ENCODE data around the gene TEX48. TPM values are rescaled to one million over a fixed set of nuclear protein-coding genes. Genes with fewer than 3 reads are reported as not detected.

TEX48 gene
- total and polyA plus RNA-seq, 5 donors from 2014 or later = not detected

DNA sequence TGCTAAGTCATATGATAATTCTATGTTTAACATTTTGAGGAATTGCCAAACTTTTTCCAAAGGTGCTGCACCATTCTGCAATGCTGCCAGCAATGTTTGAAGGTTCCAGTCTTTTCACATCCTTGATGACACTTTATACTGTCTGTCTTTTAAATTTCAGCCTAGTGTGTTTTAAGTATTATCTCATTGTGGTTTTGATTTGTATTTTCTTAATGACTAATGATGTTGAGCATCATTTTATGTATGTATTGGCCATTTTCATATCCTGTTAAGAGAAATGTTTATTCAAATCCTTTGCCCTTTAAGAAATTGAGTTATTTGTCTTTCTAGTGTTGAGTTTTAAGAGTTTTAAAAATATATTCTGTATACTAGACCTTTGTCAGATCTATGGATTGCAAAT, 5.0 kb upstream of the TEX48 start:
- Mint-ChIP-seq H3K36me3 (no peaks in the 10 kb centered on the region), H3K4me3 (no peak overlapping the region), H3K27me3 (peaks cover 27% of the 10 kb centered on the region), H3K27ac (peak overlapping the region in 1 of 3 donors; percentile 16), H3K4me1 (peaks cover 4 to 19% (median 15%) of the 10 kb centered on the region in 4 donors), H3K9me3 (no peaks in the 10 kb centered on the region)
- peaks cover 16% of the 10 kb centered on the region for H3K4me1 ChIP-seq (ENCODE audit: control insufficient read depth, insufficient read depth, low read length, poor library complexity, severe bottlenecking)
- no peak for DNase-seq
- H3K36me3 ChIP-seq (ENCODE audit: control insufficient read depth, insufficient read depth, low read length) = no peaks in the 10 kb centered on the region
- H3K4me3 ChIP-seq (ENCODE audit: low read depth, low read length) = no peak overlapping the region
- no peaks in the 10 kb centered on the region for H3K9me3 ChIP-seq (ENCODE audit: control insufficient read depth in 2 of 2, low read length in 2 of 2)
- no peaks in the 10 kb centered on the region for H3K27me3 ChIP-seq (ENCODE audit: control insufficient read depth, insufficient read depth, low read length)
- H3K27ac ChIP-seq (ENCODE audit: insufficient read depth, low read length, poor library complexity, severe bottlenecking) = no peak overlapping the region
- ATAC-seq (ENCODE audit: low read depth in 2 of 2) = no peak

DNA sequence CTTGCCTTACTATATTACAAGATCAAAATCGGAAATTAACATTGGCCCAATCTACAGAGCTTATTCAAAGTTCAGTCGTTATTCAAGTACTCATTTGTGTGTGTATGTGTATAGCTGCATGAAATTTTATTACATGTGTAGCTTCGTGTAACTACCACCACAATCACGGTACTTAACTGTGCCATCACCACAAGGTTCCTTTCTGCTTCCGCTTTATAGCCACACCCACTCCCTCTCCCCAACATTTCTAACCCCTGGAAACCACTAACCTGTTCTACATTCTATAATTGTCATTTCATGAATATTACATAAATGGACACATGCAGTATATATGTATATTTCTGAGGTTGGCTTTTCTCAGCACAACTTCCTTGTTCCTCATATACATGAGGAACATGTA, 4.0 kb upstream of the TEX48 start:
- Mint-ChIP-seq H3K9me3 (no peaks in the 10 kb centered on the region), H3K4me1 (peaks cover 4 to 16% (median 11%) of the 10 kb centered on the region in 4 donors), H3K27me3 (peaks cover 31% of the 10 kb centered on the region), H3K4me3 (no peak overlapping the region), H3K36me3 (no peaks in the 10 kb centered on the region), H3K27ac (peak overlapping the region in 1 of 3 donors; percentile 13)
- ATAC-seq (ENCODE audit: low read depth in 2 of 2) (no peak), DNase-seq (no peak)
- Histone ChIP-seq H3K27me3 (ENCODE audit: control insufficient read depth, insufficient read depth, low read length) (no peaks in the 10 kb centered on the region), H3K27ac (ENCODE audit: insufficient read depth, low read length, poor library complexity, severe bottlenecking) (no peak overlapping the region), H3K9me3 (ENCODE audit: control insufficient read depth in 2 of 2, low read length in 2 of 2) (no peaks in the 10 kb centered on the region), H3K4me1 (ENCODE audit: control insufficient read depth, insufficient read depth, low read length, poor library complexity, severe bottlenecking) (peaks cover 12% of the 10 kb centered on the region), H3K4me3 (ENCODE audit: low read depth, low read length) (no peak overlapping the region), H3K36me3 (ENCODE audit: control insufficient read depth, insufficient read depth, low read length) (no peaks in the 10 kb centered on the region)

DNA sequence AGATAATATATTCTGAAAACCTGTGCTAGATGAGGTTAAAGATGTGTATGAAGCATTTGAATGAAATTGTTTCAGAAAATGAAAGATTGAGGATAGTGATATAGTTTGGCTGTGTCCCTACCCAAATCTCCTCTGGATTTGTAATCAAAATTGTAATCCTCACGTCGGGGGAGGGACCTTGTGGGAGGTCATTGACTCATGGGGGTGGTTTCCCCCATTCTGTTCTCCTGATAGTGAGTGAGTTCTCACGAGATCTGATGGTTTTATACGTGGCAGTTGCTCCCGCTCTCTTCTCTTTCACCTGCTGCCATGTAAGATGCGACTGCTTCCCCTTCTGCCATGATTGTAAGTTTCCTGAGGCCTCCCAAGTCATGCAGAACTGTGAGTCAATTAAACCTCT, 2.0 kb upstream of the TEX48 start:
- DNase-seq = no peak
- no peak for ATAC-seq (ENCODE audit: low read depth in 2 of 2)
- peak overlapping the region in 1 of 3 donors; percentile 15 for H3K27ac Mint-ChIP-seq
- H3K4me3 Mint-ChIP-seq = no peak overlapping the region
- H3K4me3 ChIP-seq (ENCODE audit: low read depth, low read length) = no peak overlapping the region
- H3K27me3 ChIP-seq (ENCODE audit: control insufficient read depth, insufficient read depth, low read length) = peaks cover 8% of the 10 kb centered on the region
- H3K27me3 Mint-ChIP-seq = peaks cover 37% of the 10 kb centered on the region
- H3K36me3 ChIP-seq (ENCODE audit: control insufficient read depth, insufficient read depth, low read length) = no peaks in the 10 kb centered on the region
- H3K4me1 Mint-ChIP-seq = peaks cover 4 to 11% (median 5%) of the 10 kb centered on the region in 4 donors
- no peaks in the 10 kb centered on the region for H3K36me3 Mint-ChIP-seq
- no peaks in the 10 kb centered on the region for H3K9me3 ChIP-seq (ENCODE audit: control insufficient read depth in 2 of 2, low read length in 2 of 2)
- H3K27ac ChIP-seq (ENCODE audit: insufficient read depth, low read length, poor library complexity, severe bottlenecking) = no peak overlapping the region
- H3K4me1 ChIP-seq (ENCODE audit: control insufficient read depth, insufficient read depth, low read length, poor library complexity, severe bottlenecking) = peaks cover 6% of the 10 kb centered on the region
- H3K9me3 Mint-ChIP-seq = no peaks in the 10 kb centered on the region

DNA sequence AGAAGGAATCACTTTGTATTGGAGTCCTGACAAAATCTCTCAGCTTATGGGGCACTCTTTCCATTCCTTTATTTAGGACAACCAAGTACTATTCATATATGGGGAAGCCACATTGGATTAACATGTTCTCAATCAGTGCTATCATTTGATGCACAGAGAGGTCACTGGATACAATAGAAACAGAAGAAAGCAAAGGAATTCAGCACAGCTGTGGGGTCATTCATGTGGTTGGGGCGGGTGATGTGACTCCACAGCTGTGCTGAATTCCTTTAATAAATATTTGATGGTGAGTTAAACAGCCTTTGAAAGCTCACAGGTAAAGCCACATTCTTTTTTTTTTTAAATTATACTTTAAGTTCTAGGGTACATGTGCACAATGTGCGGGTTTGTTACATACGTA, 854 bp upstream of the TEX48 start:
- Mint-ChIP-seq H3K36me3 (no peaks in the 10 kb centered on the region), H3K4me1 (peaks cover 4 to 11% (median 5%) of the 10 kb centered on the region in 4 donors), H3K9me3 (no peaks in the 10 kb centered on the region), H3K27ac (no peak overlapping the region), H3K4me3 (no peak overlapping the region), H3K27me3 (peaks cover 37% of the 10 kb centered on the region)
- DNase-seq (no peak), ATAC-seq (ENCODE audit: low read depth in 2 of 2) (no peak)
- peaks cover 11% of the 10 kb centered on the region for H3K27me3 ChIP-seq (ENCODE audit: control insufficient read depth, insufficient read depth, low read length)
- H3K27ac ChIP-seq (ENCODE audit: insufficient read depth, low read length, poor library complexity, severe bottlenecking) = no peak overlapping the region
- no peaks in the 10 kb centered on the region for H3K36me3 ChIP-seq (ENCODE audit: control insufficient read depth, insufficient read depth, low read length)
- no peak overlapping the region for H3K4me3 ChIP-seq (ENCODE audit: low read depth, low read length)
- peaks cover 6% of the 10 kb centered on the region for H3K4me1 ChIP-seq (ENCODE audit: control insufficient read depth, insufficient read depth, low read length, poor library complexity, severe bottlenecking)
- H3K9me3 ChIP-seq (ENCODE audit: control insufficient read depth in 2 of 2, low read length in 2 of 2) = no peaks in the 10 kb centered on the region

DNA sequence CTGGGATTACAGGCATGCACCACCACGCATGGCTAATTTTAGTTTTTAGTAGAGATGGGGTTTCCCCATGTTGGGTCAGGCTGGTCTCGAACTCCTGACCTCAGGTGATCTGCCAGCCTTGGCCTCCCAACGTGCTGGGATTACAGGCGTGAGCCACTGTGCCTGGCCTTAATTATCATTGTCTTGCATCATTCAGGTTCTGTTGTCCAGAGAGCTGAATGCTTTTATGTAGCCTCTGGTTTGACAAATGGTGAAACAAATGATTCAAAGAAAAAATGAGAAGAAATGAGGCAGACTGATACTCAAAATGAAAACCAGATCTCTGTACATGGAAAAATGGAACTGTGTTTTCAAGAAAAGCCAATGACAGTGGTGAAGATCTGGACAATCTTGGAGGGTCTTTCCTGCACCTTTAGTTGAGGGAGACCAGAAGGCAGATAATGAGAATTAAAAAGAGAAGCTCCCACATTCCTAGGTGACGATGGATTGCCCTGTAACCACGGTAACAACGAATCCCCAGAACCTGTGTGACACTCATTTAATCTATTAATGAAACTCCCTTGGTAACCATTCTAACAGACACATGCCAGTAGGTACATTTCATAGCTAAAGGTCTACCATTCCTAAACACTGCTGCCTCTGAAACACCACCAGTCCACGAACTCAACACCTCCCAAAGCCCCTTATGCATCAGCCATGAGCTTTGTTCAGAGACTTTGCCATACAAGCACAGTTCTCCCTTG, 1.6 kb downstream of the TEX48 start:
- Histone ChIP-seq H3K27ac (ENCODE audit: insufficient read depth, low read length, poor library complexity, severe bottlenecking) (no peak overlapping the region), H3K36me3 (ENCODE audit: control insufficient read depth, insufficient read depth, low read length) (no peaks in the 10 kb centered on the region), H3K4me3 (ENCODE audit: low read depth, low read length) (no peak overlapping the region), H3K4me1 (ENCODE audit: control insufficient read depth, insufficient read depth, low read length, poor library complexity, severe bottlenecking) (peaks cover 6% of the 10 kb centered on the region), H3K27me3 (ENCODE audit: control insufficient read depth, insufficient read depth, low read length) (peaks cover 18% of the 10 kb centered on the region), H3K9me3 (ENCODE audit: control insufficient read depth in 2 of 2, low read length in 2 of 2) (no peaks in the 10 kb centered on the region)
- DNase-seq (no peak), ATAC-seq (ENCODE audit: low read depth in 2 of 2) (no peak)
- Mint-ChIP-seq H3K9me3 (peaks cover 0 to 2% (median 0%) of the 10 kb centered on the region in 7 donors), H3K27me3 (peaks cover 45% of the 10 kb centered on the region), H3K4me1 (peaks cover 0 to 7% (median 5%) of the 10 kb centered on the region in 4 donors), H3K4me3 (no peak overlapping the region), H3K27ac (no peak overlapping the region), H3K36me3 (no peaks in the 10 kb centered on the region)

DNA sequence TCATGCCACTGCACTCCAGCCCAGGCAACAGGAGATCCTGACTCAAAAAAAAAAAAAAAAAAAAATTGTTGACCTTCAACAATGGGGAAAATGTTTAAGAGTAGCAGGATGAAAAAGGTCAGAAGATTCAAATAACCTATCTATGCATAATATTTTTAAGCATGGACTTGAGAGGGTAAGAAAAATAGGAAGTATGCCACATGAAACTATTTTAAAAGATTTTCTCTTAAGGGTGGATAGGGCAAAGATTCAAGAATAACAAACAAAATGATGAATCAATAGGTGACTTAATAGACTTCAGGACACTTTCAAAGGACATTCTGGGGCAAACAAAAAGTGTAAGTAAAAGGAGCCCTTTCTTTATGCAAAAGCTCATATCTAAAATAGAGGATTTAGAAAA, 3.2 kb downstream of the TEX48 start:
- Mint-ChIP-seq H3K36me3 (no peaks in the 10 kb centered on the region), H3K27me3 (peaks cover 50% of the 10 kb centered on the region), H3K4me1 (peaks cover 0 to 7% (median 5%) of the 10 kb centered on the region in 4 donors), H3K9me3 (peaks cover 0 to 2% (median 0%) of the 10 kb centered on the region in 7 donors), H3K27ac (no peak overlapping the region), H3K4me3 (no peak overlapping the region)
- no peaks in the 10 kb centered on the region for H3K36me3 ChIP-seq (ENCODE audit: control insufficient read depth, insufficient read depth, low read length)
- DNase-seq (no peak), ATAC-seq (ENCODE audit: low read depth in 2 of 2) (no peak)
- H3K9me3 ChIP-seq (ENCODE audit: control insufficient read depth in 2 of 2, low read length in 2 of 2) = no peaks in the 10 kb centered on the region
- peaks cover 20% of the 10 kb centered on the region for H3K27me3 ChIP-seq (ENCODE audit: control insufficient read depth, insufficient read depth, low read length)
- no peak overlapping the region for H3K4me3 ChIP-seq (ENCODE audit: low read depth, low read length)
- no peak overlapping the region for H3K27ac ChIP-seq (ENCODE audit: insufficient read depth, low read length, poor library complexity, severe bottlenecking)
- H3K4me1 ChIP-seq (ENCODE audit: control insufficient read depth, insufficient read depth, low read length, poor library complexity, severe bottlenecking) = peaks cover 6% of the 10 kb centered on the region

DNA sequence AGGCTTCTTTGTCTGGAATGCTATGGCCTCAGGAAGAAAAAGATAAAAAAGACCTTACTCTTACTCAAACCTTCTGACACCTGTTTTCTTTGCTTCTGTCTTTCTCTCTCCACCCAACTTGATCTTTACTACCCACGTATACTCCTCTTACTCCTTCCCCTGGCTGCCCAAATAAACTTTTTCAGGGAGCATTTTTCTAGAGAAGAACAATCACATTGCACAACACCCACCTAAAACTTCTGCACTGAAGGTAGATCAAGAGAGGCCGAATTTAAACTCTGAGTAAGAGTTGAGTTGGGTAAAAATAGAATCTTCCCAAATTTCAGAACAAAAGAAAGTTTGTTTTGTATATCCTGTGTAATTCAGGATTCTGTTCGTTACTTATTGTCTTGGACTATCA, 3.9 kb downstream of the TEX48 start:
- Mint-ChIP-seq H3K36me3 (no peaks in the 10 kb centered on the region), H3K27ac (no peak overlapping the region)

DNA sequence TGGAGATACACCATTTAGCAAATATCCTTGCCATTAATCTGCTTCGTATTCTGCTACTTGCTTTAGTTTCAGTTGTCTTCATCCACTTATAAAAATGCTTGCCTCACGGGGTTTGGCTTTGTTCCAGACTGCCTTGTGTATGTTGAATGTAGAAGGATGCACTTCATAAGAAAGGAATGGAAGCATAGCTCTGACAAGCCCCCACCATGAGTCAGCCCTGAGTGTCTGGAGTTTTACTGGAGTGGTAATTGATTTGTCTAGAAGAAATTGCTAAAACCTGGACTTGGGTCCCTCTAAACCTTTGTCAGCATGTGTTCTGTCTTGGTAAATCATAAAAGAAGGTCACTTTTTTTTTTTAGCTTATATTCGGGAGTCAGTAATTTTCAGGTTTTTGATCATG, 4.6 kb downstream of the TEX48 start:
- Mint-ChIP-seq H3K27ac (no peak overlapping the region), H3K36me3 (no peaks in the 10 kb centered on the region), H3K4me3 (no peak overlapping the region), H3K27me3 (peaks cover 50% of the 10 kb centered on the region), H3K4me1 (peaks cover 0 to 7% (median 5%) of the 10 kb centered on the region in 4 donors), H3K9me3 (peaks cover 0 to 2% (median 0%) of the 10 kb centered on the region in 7 donors)
- H3K27me3 ChIP-seq (ENCODE audit: control insufficient read depth, insufficient read depth, low read length) = peaks cover 20% of the 10 kb centered on the region
- H3K9me3 ChIP-seq (ENCODE audit: control insufficient read depth in 2 of 2, low read length in 2 of 2) = no peaks in the 10 kb centered on the region
- peaks cover 6% of the 10 kb centered on the region for H3K4me1 ChIP-seq (ENCODE audit: control insufficient read depth, insufficient read depth, low read length, poor library complexity, severe bottlenecking)
- no peaks in the 10 kb centered on the region for H3K36me3 ChIP-seq (ENCODE audit: control insufficient read depth, insufficient read depth, low read length)
- no peak overlapping the region for H3K4me3 ChIP-seq (ENCODE audit: low read depth, low read length)
- no peak for DNase-seq
- no peak for ATAC-seq (ENCODE audit: low read depth in 2 of 2)
- no peak overlapping the region for H3K27ac ChIP-seq (ENCODE audit: insufficient read depth, low read length, poor library complexity, severe bottlenecking)

More for the DNA sequence above, 3.9 kb downstream of the TEX48 start:
- H3K27ac ChIP-seq (ENCODE audit: insufficient read depth, low read length, poor library complexity, severe bottlenecking) = no peak overlapping the region
- peaks cover 6% of the 10 kb centered on the region for H3K4me1 ChIP-seq (ENCODE audit: control insufficient read depth, insufficient read depth, low read length, poor library complexity, severe bottlenecking)
- Mint-ChIP-seq H3K4me1 (peaks cover 0 to 7% (median 5%) of the 10 kb centered on the region in 4 donors), H3K27me3 (peaks cover 50% of the 10 kb centered on the region), H3K4me3 (no peak overlapping the region), H3K9me3 (peaks cover 0 to 2% (median 0%) of the 10 kb centered on the region in 7 donors)
- no peaks in the 10 kb centered on the region for H3K36me3 ChIP-seq (ENCODE audit: control insufficient read depth, insufficient read depth, low read length)
- H3K9me3 ChIP-seq (ENCODE audit: control insufficient read depth in 2 of 2, low read length in 2 of 2) = no peaks in the 10 kb centered on the region
- DNase-seq (no peak), ATAC-seq (ENCODE audit: low read depth in 2 of 2) (no peak)
- peaks cover 20% of the 10 kb centered on the region for H3K27me3 ChIP-seq (ENCODE audit: control insufficient read depth, insufficient read depth, low read length)
- no peak overlapping the region for H3K4me3 ChIP-seq (ENCODE audit: low read depth, low read length)

All from CD4-positive, CD25-positive, alpha-beta regulatory T cell (primary cell).